Measurements from ENCODE around the gene LRRC14B.

- TF ChIP-seq, protein P1, sequence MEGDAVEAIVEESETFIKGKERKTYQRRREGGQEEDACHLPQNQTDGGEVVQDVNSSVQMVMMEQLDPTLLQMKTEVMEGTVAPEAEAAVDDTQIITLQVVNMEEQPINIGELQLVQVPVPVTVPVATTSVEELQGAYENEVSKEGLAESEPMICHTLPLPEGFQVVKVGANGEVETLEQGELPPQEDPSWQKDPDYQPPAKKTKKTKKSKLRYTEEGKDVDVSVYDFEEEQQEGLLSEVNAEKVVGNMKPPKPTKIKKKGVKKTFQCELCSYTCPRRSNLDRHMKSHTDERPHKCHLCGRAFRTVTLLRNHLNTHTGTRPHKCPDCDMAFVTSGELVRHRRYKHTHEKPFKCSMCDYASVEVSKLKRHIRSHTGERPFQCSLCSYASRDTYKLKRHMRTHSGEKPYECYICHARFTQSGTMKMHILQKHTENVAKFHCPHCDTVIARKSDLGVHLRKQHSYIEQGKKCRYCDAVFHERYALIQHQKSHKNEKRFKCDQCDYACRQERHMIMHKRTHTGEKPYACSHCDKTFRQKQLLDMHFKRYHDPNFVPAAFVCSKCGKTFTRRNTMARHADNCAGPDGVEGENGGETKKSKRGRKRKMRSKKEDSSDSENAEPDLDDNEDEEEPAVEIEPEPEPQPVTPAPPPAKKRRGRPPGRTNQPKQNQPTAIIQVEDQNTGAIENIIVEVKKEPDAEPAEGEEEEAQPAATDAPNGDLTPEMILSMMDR (IDR thresholded peaks at IDR 0.05) = no peak
- TF ChIP-seq POLR2AphosphoS5 (IDR thresholded peaks at IDR 0.05; ENCODE audit: low read depth, low read length) (no peak), TCF7L2 (IDR thresholded peaks at IDR 0.05; ENCODE audit: low read depth, low read length) (no peak), REST (IDR thresholded peaks at IDR 0.05; ENCODE audit: insufficient read depth in 1 of 2, low read depth in 2 of 2, low read length in 1 of 2) (no peak)
Observed at GRCh38 chr5:152077-152476, 39.2 kb upstream of the LRRC14B start.
